ENCODE results near the gene MSLN.

GRCh38 chr16:778909-779527 is 18.5 kb downstream of the MSLN start:
- no peak for TF ChIP-seq EZH2 (IDR thresholded peaks at IDR 0.05; ENCODE audit: borderline replicate concordance, low read depth, low read length, severe bottlenecking)
- TF ChIP-seq CTCF (IDR thresholded peaks at IDR 0.05; ENCODE audit: borderline replicate concordance, extremely low read depth, low read length, poor library complexity, severe bottlenecking): no peak
